Right lobe of liver (tissue), 4 donors: ENCODE measurements around the gene DLG2.

Experiments used
- CTCF ChIP-seq, 4 donors: fragments of 200-600 bp in 3 of 4; fragments of 450-650 bp in 1 of 4; IDR thresholded peaks; one replicate each; pipeline versions ENCODE4 v1.5.1 to v1.8.0; 2016 to 2022; ENCODE audit warnings: antibody characterized with exemption in 4 of 4, mild to moderate bottlenecking in 2 of 4
- POLR2A ChIP-seq: fragments of 450-650 bp; IDR thresholded peaks from one replicate; pipeline ENCODE4 v1.6.1; 2017; ENCODE audit warnings: antibody characterized with exemption, mild to moderate bottlenecking
- donor health status: DM: no; HTN: no; CAD: no.
- donor health status: DM: no; HTN: no; CAD: no.
- donor health status: DM: no; HTN: yes; CAD: no.

GRCh38 chr11:85539029-85539689 is 88.0 kb downstream of the DLG2 start:
- TF ChIP-seq CTCF (IDR thresholded peaks at IDR 0.05) (no peak), POLR2A (no peak)
